ENCODE measurements around the gene NAALADL2. TPM values are rescaled to one million over a fixed set of nuclear protein-coding genes. Genes with fewer than 3 reads are reported as not detected.

Gene NAALADL2
- total RNA-seq, 1 experiment from 2014 or later = 2.7 TPM

GRCh38 chr3:175591375-175591774 lies 732.2 kb downstream of the NAALADL2 start:
- H3K27me3 ChIP-seq (ENCODE audit: control insufficient read depth, insufficient read depth, low read length) = no peaks in the 10 kb centered on the region
- no peak overlapping the region for H3K27ac ChIP-seq (ENCODE audit: low read length)
- ChIA-PET CTCF (no interaction called here), POLR2A (interaction anchor here (0.6 kb wide), 1 partner anchor 15 kb away, joined by 3 read pairs; no protein-coding TSS in a partner anchor)
- H3K9me3 ChIP-seq (ENCODE audit: control insufficient read depth, insufficient read depth, low read depth, low read length) = no peaks in the 10 kb centered on the region
- DNase-seq (ENCODE audit: low read depth, low spot score) (no peak), ATAC-seq (no peak)
- in situ Hi-C loops (cut with HindIII; ENCODE audit: low pct_unique_long_range_greater_than_20kb, low sequenced_read_pairs) = no loop called here
- no TSS peak for BruUV-seq (replicated peaks)
- no peaks in the 10 kb centered on the region for H3K4me1 ChIP-seq (ENCODE audit: control insufficient read depth, insufficient read depth, low read length)
- H3K36me3 ChIP-seq (ENCODE audit: control insufficient read depth, insufficient read depth, low read length) = no peaks in the 10 kb centered on the region
- no peak overlapping the region for H3K4me3 ChIP-seq (ENCODE audit: low read depth in 2 of 2, low read length in 2 of 2)
- TF ChIP-seq, protein P1, sequence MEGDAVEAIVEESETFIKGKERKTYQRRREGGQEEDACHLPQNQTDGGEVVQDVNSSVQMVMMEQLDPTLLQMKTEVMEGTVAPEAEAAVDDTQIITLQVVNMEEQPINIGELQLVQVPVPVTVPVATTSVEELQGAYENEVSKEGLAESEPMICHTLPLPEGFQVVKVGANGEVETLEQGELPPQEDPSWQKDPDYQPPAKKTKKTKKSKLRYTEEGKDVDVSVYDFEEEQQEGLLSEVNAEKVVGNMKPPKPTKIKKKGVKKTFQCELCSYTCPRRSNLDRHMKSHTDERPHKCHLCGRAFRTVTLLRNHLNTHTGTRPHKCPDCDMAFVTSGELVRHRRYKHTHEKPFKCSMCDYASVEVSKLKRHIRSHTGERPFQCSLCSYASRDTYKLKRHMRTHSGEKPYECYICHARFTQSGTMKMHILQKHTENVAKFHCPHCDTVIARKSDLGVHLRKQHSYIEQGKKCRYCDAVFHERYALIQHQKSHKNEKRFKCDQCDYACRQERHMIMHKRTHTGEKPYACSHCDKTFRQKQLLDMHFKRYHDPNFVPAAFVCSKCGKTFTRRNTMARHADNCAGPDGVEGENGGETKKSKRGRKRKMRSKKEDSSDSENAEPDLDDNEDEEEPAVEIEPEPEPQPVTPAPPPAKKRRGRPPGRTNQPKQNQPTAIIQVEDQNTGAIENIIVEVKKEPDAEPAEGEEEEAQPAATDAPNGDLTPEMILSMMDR (IDR thresholded peaks at IDR 0.05) = no peak
- TF ChIP-seq, protein P2, sequence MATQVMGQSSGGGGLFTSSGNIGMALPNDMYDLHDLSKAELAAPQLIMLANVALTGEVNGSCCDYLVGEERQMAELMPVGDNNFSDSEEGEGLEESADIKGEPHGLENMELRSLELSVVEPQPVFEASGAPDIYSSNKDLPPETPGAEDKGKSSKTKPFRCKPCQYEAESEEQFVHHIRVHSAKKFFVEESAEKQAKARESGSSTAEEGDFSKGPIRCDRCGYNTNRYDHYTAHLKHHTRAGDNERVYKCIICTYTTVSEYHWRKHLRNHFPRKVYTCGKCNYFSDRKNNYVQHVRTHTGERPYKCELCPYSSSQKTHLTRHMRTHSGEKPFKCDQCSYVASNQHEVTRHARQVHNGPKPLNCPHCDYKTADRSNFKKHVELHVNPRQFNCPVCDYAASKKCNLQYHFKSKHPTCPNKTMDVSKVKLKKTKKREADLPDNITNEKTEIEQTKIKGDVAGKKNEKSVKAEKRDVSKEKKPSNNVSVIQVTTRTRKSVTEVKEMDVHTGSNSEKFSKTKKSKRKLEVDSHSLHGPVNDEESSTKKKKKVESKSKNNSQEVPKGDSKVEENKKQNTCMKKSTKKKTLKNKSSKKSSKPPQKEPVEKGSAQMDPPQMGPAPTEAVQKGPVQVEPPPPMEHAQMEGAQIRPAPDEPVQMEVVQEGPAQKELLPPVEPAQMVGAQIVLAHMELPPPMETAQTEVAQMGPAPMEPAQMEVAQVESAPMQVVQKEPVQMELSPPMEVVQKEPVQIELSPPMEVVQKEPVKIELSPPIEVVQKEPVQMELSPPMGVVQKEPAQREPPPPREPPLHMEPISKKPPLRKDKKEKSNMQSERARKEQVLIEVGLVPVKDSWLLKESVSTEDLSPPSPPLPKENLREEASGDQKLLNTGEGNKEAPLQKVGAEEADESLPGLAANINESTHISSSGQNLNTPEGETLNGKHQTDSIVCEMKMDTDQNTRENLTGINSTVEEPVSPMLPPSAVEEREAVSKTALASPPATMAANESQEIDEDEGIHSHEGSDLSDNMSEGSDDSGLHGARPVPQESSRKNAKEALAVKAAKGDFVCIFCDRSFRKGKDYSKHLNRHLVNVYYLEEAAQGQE (IDR thresholded peaks at IDR 0.05; ENCODE audit: insufficient read depth in 1 of 2, low read depth in 2 of 2, low read length in 1 of 2) = no peak
- TF ChIP-seq SIN3A (IDR thresholded peaks at IDR 0.05; ENCODE audit: borderline replicate concordance, insufficient read depth, low read depth, low read length) (no peak), TCF7L2 (IDR thresholded peaks at IDR 0.05; ENCODE audit: low read depth, low read length) (no peak)
- intact Hi-C loops (cut with micrococcal nuclease; ENCODE audit: unreplicated experiment) = no loop called here

DNA sequence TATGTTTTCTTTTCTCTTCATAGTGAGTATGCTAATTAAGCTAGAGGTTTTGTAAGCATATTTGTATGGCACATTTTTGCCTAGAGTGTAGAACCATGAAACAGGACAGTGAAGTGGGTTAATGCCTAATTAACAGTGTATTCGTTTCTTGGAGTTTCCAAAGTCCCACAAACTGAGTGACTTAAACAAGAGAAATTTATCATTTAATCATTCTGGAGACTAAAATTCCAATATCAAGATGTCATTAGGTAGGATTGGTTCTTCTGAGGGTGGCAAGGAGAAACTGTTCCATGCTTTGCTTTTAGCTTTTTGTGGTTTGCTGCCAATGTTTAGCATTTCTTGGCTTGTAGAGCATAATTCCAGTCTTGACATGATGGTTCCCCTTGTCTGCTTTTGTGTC lies 734.2 kb downstream of the NAALADL2 start:
- Histone ChIP-seq H3K9me3 (ENCODE audit: control insufficient read depth, insufficient read depth, low read depth, low read length) (no peaks in the 10 kb centered on the region), H3K4me1 (ENCODE audit: control insufficient read depth, insufficient read depth, low read length) (no peaks in the 10 kb centered on the region), H3K27me3 (ENCODE audit: control insufficient read depth, insufficient read depth, low read length) (no peaks in the 10 kb centered on the region), H3K36me3 (ENCODE audit: control insufficient read depth, insufficient read depth, low read length) (no peaks in the 10 kb centered on the region), H3K4me3 (ENCODE audit: low read depth in 2 of 2, low read length in 2 of 2) (no peak overlapping the region), H3K27ac (ENCODE audit: low read length) (no peak overlapping the region)
- TF ChIP-seq, protein P1 (IDR thresholded peaks at IDR 0.05) = no peak
- TF ChIP-seq, protein P2 (IDR thresholded peaks at IDR 0.05; ENCODE audit: insufficient read depth in 1 of 2, low read depth in 2 of 2, low read length in 1 of 2) = no peak
- TF ChIP-seq POLR2AphosphoS5 (IDR thresholded peaks at IDR 0.05; ENCODE audit: low read depth, low read length) = no peak
- no peak for TF ChIP-seq SIN3A (IDR thresholded peaks at IDR 0.05; ENCODE audit: borderline replicate concordance, insufficient read depth, low read depth, low read length)
- CTCF ChIA-PET = no interaction called here
- BruUV-seq (replicated peaks) = no TSS peak
- in situ Hi-C loops (cut with HindIII; ENCODE audit: low pct_unique_long_range_greater_than_20kb, low sequenced_read_pairs) = no loop called here
- ATAC-seq (no peak), DNase-seq (ENCODE audit: low read depth, low spot score) (no peak)
- intact Hi-C loops (cut with micrococcal nuclease; ENCODE audit: unreplicated experiment) = no loop called here
- POLR2A ChIA-PET = interaction anchor here (0.7 kb wide), 1 partner anchor 48 kb away, joined by 3 read pairs; no protein-coding TSS in a partner anchor
